Esophagus muscularis mucosa (tissue), 3 donors: Measurements from ENCODE around the gene KRCC1.

Experiments used
- CTCF ChIP-seq, 3 experiments: fragments of 200-600 bp in 2 of 3; fragments of 450-650 bp in 1 of 3; sonication (generic) in 2 of 3; IDR thresholded peaks; one replicate each; pipeline ENCODE4 v1.5.1; 2017 to 2019; ENCODE audit warnings: antibody characterized with exemption in 3 of 3, mild to moderate bottlenecking in 2 of 3, moderate library complexity in 1 of 3
- POLR2A ChIP-seq: fragments of 450-650 bp; IDR thresholded peaks from one replicate; pipeline ENCODE4 v1.6.1; 2017; ENCODE audit warnings: antibody characterized with exemption, moderate library complexity, mild to moderate bottlenecking, low read depth
- POLR2AphosphoS5 ChIP-seq, 2 donors: sonication (generic); formaldehyde crosslinking; IDR thresholded peaks; one replicate each; pipeline ENCODE4 v1.6.1; 2017; ENCODE audit warnings: antibody characterized with exemption in 2 of 2

GRCh38 chr2:88010136-88010535 lies 45.4 kb downstream of the KRCC1 start:
- TF ChIP-seq CTCF (IDR thresholded peaks at IDR 0.05) (no peak), POLR2AphosphoS5 (IDR thresholded peaks at IDR 0.05) (no peak), POLR2A (no peak)
